ENCODE data around the gene CHD6. TPM values are rescaled to one million over a fixed set of nuclear protein-coding genes. Genes with fewer than 3 reads are reported as not detected.

CHD6 gene
- total RNA-seq, 2 donors from 2014 or later: 27.8 to 29.4 TPM

- intact Hi-C loops (cut with DNase I, micrococcal nuclease): no loop called here
- DNase-seq: no peak
- no peak for ATAC-seq
These were observed 193.6 kb downstream of the CHD6 start for GRCh38 chr20:41424546-41424945.

GRCh38 chr20:41424011-41424410 lies 194.2 kb downstream of the CHD6 start:
- ATAC-seq: no peak
- intact Hi-C loops (cut with DNase I, micrococcal nuclease): no loop called here
- no peak for DNase-seq

- intact Hi-C loops (cut with DNase I, micrococcal nuclease): no loop called here
- ATAC-seq: no peak
- no peak for DNase-seq
These were observed 195.2 kb downstream of the CHD6 start for GRCh38 chr20:41422953-41423352.

GRCh38 chr20:41418739-41419293 lies 199.4 kb downstream of the CHD6 start:
- intact Hi-C loops (cut with DNase I, micrococcal nuclease): loop anchor here in 1 of 2 donors (10.0 kb wide), 1 partner anchor 74 kb away; the partner anchor contains the start of gene LPIN3
- no peak for ATAC-seq
- DNase-seq: no peak

GRCh38 chr20:41418031-41418430 lies 200.1 kb downstream of the CHD6 start:
- DNase-seq (no peak), ATAC-seq (no peak)
- intact Hi-C loops (cut with DNase I, micrococcal nuclease): loop anchor here in 1 of 2 donors (10.0 kb wide), 1 partner anchor 73 kb away; the partner anchor contains the start of gene LPIN3

- intact Hi-C loops (cut with DNase I, micrococcal nuclease): loop anchor here in 1 of 2 donors (10.0 kb wide), 1 partner anchor 70 kb away; the partner anchor contains the start of gene LPIN3
- ATAC-seq (no peak), DNase-seq (no peak)
These were observed 203.0 kb downstream of the CHD6 start for GRCh38 chr20:41415191-41415590.

GRCh38 chr20:41413169-41413568 lies 205.0 kb downstream of the CHD6 start:
- intact Hi-C loops (cut with DNase I, micrococcal nuclease): loop anchor here in 1 of 2 donors (10.0 kb wide), 1 partner anchor 68 kb away; the partner anchor contains the start of gene LPIN3
- ATAC-seq (no peak), DNase-seq (no peak)

- no peak for ATAC-seq
- intact Hi-C loops (cut with DNase I, micrococcal nuclease): loop anchor here in 1 of 2 donors (10.0 kb wide), 1 partner anchor 68 kb away; the partner anchor contains the start of gene LPIN3
These were observed 205.7 kb downstream of the CHD6 start for GRCh38 chr20:41412324-41413120.

GRCh38 chr20:41411391-41411847 lies 206.8 kb downstream of the CHD6 start:
- intact Hi-C loops (cut with DNase I, micrococcal nuclease): loop anchor here in 1 of 2 donors (10.0 kb wide), 1 partner anchor 67 kb away; the partner anchor contains the start of gene LPIN3
- no peak for ATAC-seq
- DNase-seq: no peak

More at GRCh38 chr20:41412324-41413120, 205.7 kb downstream of the CHD6 start:
- DNase-seq: no peak

GRCh38 chr20:41408986-41409385 lies 209.2 kb downstream of the CHD6 start:
- intact Hi-C loops (cut with DNase I, micrococcal nuclease): no loop called here
- ATAC-seq: no peak
- no peak for DNase-seq

- no peak for ATAC-seq
- intact Hi-C loops (cut with DNase I, micrococcal nuclease): no loop called here
- DNase-seq: no peak
These were observed 209.9 kb downstream of the CHD6 start for GRCh38 chr20:41408156-41408794.

- DNase-seq (no peak), ATAC-seq (no peak)
- intact Hi-C loops (cut with DNase I, micrococcal nuclease): no loop called here
These were observed 210.6 kb downstream of the CHD6 start for GRCh38 chr20:41407607-41408006.

- intact Hi-C loops (cut with DNase I, micrococcal nuclease): no loop called here
- ATAC-seq (no peak), DNase-seq (no peak)
These were observed 211.2 kb downstream of the CHD6 start for GRCh38 chr20:41406896-41407444.

- intact Hi-C loops (cut with DNase I, micrococcal nuclease): no loop called here
- DNase-seq: no peak
- ATAC-seq: no peak
These were observed 211.8 kb downstream of the CHD6 start for GRCh38 chr20:41406353-41406752.

GRCh38 chr20:41405436-41405835 lies 212.7 kb downstream of the CHD6 start:
- intact Hi-C loops (cut with DNase I, micrococcal nuclease): no loop called here
- DNase-seq (no peak), ATAC-seq (no peak)

GRCh38 chr20:41403604-41404003 lies 214.6 kb downstream of the CHD6 start:
- ATAC-seq (no peak), DNase-seq (no peak)
- intact Hi-C loops (cut with DNase I, micrococcal nuclease): no loop called here

- intact Hi-C loops (cut with DNase I, micrococcal nuclease): no loop called here
- ATAC-seq (no peak), DNase-seq (peak; percentile 21 to 48)
These were observed 219.8 kb downstream of the CHD6 start for GRCh38 chr20:41398408-41398807.

- ATAC-seq (no peak), DNase-seq (no peak)
These were observed 222.2 kb downstream of the CHD6 start for GRCh38 chr20:41395667-41396664.

More at GRCh38 chr20:41395667-41396664, 222.2 kb downstream of the CHD6 start:
- intact Hi-C loops (cut with DNase I, micrococcal nuclease): no loop called here

All from left colon (tissue), 2 donors.